ENCODE data around the gene PIGBOS1.
A peak's percentile ranks its signal among the peaks of the same experiment; 100 is the strongest.
"Not testable (repeated sequence)": the region's sequence is repeated elsewhere in the genome, so short reads cannot be mapped to it uniquely, and the experiment has no call there.

The PIGBOS1 gene, protein sequence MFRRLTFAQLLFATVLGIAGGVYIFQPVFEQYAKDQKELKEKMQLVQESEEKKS

DNA sequence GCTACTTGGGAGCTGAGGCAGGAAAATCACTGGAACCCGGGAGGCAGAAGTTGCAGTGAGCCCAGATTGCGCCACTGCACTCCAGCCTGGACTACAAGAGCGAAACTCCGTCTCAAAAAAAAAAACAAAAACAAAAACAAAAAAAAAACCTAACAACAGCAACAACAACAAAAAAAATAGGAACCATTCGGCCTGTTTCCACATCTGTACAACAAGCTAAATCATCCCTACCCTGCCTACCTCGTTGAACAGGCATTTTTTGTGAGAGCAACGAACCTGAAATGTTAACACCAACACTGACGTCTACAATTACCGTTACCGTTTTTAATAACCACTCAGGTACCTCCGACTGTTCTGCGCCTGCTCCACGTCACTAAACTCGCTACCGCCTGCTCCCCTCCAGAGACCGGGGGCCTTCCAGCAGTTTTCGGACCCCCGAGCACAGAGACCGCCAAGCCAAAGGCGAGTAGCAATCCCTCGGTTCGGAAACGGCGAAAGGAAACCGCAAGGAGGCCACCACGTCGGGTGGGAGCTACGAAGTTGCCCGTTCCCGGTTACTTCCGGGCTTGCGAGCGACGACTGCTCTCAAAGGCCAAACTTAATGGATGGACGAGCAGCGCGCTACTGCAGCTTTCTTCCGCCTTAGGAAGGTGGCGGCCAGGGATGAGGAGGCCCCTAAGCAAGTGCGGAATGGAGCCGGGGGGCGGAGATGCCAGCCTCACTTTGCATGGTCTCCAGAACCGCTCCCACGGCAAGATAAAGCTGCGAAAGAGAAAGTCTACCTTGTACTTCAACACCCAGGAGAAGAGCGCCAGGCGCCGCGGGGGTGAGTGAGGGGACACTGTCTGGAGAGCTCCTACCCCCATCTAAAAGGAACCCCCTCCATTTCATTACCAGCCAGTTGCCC, at the start of gene PIGBOS1, which contains the start of gene PIGB:
TSS of gene PIGBOS1 (minus strand) at position 536 of the 907 bp plus-strand sequence. CDS start 1,331 bp downstream, outside the sequence.
TSS of gene PIGB (plus strand) at position 635 of the 907 bp plus-strand sequence. CDS start at position 664, 29 bp downstream.
- DNase-seq (ENCODE audit: extremely low read depth in 1 of 2, low read depth in 1 of 2): peak; percentile 56 to 68

DNA sequence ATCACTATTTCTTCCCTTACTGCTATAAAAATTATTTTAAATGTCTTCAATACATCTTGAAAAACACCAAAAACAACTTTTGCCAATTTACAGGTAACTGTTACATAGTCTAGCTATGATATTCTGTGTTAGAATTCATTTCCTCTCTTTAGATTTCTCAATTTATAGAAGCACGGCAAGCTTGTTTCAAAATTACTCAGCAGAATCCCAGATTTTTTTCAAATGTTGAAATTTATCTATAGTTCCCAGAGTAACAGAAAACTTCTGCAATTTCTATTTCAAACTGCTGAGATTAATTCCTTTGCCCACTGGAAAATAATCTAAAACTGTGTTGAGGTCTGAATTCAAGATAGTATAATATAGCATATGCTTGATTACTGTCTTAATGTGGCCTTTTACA, 48.1 kb upstream of the PIGBOS1 start:
- DNase-seq (ENCODE audit: extremely low read depth in 1 of 2, low read depth in 1 of 2): no peak

DNA sequence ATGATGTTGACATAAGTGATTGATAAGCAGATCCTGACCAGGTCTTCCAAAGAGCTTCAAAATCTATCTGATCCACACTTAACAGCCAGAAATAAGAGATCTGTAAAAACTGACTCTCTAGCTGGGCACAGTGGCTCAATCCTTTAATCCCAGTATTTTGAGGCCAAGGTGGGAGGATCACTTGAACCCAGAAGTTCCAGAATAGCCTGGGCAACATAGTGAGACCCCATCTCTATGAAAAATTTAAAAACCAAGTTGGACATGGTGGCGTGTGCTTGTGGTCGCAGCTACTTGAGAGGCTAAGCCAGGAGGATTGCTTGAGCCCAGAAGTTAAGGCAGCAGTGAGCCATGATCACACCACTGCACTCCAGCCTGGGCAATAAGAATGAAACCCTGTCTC, 43.7 kb upstream of the PIGBOS1 start:
- no peak for DNase-seq (ENCODE audit: extremely low read depth in 1 of 2, low read depth in 1 of 2)

DNA sequence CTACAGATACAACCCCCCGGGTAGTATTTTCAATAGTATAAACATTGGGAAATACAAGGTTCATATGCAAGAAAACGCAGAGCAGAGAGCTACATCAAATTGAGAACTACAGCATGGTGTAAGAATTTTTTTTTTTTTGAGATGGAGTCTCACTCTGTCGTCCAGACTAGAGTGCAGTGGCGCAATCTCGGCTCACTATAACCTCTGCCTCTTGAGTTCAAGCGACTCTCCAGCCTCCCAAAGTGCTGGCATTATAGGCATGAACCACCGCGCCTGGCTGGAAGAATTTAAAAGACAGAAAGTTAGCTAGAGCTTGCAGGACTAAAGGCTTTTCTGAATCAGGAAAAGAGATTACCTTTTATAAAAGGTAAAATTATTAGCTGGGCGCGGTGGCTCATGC, 42.1 kb upstream of the PIGBOS1 start:
- no peak for DNase-seq (ENCODE audit: extremely low read depth in 1 of 2, low read depth in 1 of 2)

DNA sequence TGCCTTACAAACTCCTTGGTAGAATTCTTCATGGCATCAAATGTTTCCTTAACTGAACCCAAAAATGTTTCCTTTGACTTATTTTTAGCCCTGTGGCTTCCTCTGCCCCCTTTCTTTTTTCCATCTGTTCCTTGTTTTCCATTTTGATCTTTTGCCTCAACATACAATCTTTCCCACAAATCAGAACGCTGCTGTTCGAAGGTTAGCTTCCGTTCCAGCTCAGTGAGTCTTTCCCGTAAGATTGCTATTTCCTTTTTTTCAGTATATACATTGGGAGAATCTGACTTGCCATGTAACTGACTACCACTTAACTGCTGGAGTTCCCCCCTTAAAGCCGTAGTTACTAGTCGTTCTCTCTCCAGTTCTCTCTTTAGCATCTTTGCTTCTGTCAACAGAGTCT, 41.3 kb upstream of the PIGBOS1 start:
- no peak for DNase-seq (ENCODE audit: extremely low read depth in 1 of 2, low read depth in 1 of 2)

DNA sequence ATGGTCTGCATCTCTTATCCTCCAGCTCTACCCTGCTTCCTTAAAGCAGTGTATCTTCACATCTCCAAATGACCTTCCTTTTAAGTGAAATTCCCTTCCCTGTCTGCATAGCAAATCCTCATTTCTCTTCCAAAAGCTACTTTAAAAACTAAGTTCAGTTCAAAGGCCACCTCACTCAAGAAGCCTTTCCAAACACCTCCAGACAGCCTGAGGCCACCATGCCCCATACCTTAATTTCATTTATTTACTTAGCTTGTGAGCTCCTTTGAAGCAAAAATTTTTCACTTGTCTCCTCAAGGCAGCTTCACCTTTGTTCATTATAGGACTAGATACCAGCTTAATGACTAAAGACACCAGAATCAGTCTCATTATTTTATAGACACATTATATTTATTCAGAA, 39.5 kb upstream of the PIGBOS1 start:
- DNase-seq (ENCODE audit: extremely low read depth in 1 of 2, low read depth in 1 of 2): no peak

DNA sequence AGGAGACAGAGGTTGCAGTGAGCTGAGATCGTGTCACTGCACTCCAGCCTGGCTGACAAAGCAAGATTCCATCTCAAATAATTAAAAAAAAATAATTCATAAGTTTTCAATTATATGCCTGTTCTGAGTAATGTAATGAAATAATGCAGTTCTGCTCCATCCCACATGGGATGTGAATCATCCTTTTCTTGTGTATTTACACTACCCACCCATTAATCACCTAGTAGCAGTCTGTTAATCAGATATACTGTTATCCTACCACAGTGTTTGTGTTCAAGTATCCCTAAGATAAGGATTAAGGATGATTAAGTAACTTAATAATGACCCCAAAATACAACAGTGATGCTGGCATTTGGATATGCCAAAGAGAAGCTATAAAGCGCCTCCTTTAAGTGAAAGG, 38.9 kb upstream of the PIGBOS1 start:
- no peak for DNase-seq (ENCODE audit: extremely low read depth in 1 of 2, low read depth in 1 of 2)

DNA sequence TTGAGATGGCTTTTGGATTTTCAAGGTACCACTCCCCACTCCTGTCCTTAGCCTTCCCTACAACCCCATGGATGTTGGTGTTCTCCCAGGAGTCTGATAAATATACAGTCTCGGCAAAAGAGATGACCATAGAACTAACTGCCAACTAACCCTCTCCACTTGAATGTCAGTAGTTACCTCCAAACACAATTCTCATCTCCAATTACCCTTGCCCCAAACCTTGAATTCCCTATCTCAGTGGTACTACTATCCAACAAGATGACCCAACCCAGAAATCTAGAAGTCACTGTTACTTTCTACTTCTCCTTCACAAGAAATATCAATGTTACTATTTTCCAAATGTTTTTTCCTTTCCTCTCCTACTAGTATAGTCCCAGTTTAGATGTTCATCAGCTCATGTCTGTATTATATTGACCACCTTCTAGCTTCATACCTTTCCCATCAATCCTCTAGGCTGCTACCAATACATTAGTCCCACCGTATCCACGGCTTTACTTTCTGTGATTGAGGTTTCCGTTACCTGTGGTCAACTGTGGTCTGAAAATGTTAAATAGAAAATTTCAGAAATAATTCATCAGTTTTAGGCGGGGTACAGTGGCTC, 38.2 kb upstream of the PIGBOS1 start:
- no peak for DNase-seq (ENCODE audit: extremely low read depth in 1 of 2, low read depth in 1 of 2)

DNA sequence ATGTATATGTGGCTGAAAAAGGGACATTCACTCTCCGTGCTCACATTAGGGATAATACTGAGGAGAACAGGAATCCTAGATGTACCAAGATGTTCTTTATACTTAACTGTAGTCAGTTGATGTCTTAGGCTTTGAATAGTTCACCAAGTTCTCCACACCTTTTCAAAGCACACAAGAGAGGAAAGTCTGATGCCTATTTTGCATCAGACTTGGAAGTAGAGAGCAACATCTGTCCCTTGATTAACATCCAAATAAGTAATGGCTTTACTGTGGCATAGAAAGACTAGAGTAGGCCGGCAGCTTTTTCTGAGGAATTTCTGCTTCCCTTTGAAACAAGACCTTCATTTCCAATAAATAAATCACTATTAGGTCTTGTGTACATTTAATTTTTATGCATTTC, 34.1 kb upstream of the PIGBOS1 start:
- DNase-seq (ENCODE audit: extremely low read depth in 1 of 2, low read depth in 1 of 2): no peak

DNA sequence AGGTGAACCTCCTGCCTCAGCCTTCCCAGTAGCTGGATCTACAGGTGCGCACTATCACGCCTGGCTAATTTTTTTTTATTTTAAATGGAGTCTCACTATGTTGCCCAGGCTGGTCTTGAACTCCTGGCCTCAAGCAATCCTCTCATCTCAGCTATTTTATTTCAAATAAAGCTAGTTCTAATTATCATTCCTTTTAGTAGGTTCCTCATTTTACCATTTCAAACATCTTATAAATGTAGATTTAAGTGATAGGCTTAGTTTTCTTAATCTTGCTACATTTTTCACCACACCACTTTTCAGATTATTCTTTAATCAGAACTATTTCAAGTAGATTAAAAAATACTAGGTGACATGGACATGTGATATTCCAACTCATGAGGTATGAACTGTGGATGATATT, 30.4 kb upstream of the PIGBOS1 start:
- no peak for DNase-seq (ENCODE audit: extremely low read depth in 1 of 2, low read depth in 1 of 2)

DNA sequence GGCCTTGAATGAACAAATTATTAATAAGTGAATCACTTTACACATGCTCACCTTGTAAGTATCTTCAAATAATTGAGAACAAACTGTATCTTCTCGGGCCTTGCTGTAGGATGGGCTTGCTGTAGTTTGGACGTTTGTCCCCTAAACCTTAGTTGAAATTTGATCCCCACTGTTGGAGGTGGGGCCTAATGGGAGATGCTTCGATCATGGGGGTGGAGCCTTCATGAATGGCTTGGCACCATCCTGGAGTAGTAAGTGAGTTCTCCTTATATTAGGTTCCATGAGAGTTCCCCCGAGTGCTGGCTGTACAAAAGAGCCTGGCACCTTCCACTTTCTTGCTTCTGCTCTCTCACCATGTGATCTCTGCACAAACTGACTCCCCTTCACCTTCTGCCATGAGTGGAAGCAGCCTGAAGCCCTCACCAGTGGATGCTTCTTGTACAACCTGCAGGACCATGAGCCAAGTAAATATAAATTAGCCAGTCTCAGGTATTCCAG, 29.4 kb upstream of the PIGBOS1 start:
- DNase-seq (ENCODE audit: extremely low read depth in 1 of 2, low read depth in 1 of 2): no peak

DNA sequence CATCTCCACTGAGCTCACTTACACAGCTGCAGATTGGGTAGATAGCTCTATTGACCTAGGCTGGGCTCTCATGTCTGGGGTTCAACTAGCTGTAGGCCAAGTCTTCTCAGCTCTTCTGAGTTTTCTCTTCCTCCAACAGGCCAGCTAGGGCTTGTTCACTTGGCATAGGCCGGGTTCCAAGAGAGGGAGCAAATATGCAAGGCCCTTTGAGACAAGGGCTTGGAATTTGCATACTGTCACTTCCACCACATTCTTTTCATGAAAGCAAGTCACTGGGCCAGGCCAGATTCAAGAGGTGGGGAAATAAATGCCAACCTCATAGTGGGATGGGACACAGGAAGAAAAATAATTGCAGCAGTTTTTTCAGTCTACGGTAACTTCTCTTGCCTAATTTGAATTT, 25.3 kb upstream of the PIGBOS1 start:
- DNase-seq (ENCODE audit: extremely low read depth in 1 of 2, low read depth in 1 of 2): no peak

DNA sequence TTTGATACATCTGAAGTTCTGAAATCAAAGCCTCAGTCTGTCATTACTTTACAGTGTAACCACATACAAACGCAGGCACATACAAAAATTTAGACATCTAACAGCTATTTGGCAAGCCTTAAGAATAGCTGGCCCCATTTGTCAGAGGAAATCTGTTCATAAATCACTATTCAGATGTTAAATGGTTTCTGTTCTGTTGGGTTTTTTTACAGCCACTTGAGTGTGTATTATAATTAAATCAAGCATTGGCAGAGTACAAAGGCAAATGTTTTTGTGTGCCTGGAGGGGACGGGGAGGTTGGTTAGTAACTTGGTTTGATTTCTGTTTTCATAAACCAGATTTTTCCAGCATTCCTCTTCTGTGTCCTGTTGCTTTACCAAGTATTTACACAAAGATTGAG, 24.2 kb upstream of the PIGBOS1 start:
- DNase-seq (ENCODE audit: extremely low read depth in 1 of 2, low read depth in 1 of 2): no peak

DNA sequence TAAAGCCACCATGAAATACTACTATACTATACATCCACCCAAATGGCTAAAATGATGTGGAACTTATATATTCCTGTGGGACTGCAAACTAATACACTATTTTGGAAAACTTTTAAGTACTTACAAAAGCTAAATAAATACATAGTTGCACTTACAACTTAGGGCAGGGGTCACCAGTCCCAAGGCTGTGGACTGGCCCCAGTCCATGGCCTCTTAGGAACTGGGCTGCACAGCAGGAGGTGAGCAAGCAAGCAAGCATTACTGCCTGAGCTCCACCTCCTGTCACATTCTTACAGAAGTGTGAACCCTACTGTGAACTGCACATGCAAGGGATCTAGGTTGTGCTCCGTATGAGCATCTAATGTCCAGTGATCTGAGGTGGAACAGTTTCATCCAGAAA, 18.2 kb upstream of the PIGBOS1 start:
- no peak for DNase-seq (ENCODE audit: extremely low read depth in 1 of 2, low read depth in 1 of 2)

DNA sequence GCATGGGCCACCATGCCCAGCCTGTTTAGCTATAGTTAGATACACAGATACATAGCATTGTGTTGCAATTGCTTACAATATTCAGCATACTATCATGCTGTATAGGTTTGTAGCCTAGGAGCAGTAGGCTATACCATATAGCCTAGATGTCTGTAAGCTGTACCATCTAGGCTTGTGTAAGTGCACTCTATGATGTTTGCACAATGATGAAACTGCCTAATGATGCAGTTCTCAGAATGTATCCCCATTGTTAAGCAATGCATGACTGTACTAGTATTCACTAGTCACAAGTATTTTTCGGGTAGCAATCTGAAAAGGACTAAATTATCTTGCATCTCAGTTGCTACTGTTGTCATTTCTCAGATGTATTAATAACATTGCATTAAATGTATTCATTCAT, 16.1 kb upstream of the PIGBOS1 start:
- DNase-seq (ENCODE audit: extremely low read depth in 1 of 2, low read depth in 1 of 2): no peak

DNA sequence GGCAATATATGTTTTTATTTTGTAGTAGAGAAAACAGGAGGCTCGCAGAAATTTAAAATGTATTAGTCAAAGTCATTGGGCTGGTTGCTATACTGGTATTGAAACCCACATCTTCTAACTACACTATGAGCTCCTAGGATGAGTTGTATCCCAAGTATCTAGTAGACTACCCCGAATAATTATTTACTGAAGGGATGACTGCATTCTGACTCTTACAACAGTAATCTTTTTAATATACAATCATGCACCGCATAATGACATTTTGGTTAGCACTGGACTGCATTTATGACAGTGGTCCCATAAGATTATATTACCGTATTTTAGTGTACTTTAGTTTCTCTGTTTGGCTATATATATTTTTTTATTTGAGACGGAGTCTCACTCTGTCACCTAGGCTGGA, 15.4 kb upstream of the PIGBOS1 start:
- DNase-seq (ENCODE audit: extremely low read depth in 1 of 2, low read depth in 1 of 2): no peak

DNA sequence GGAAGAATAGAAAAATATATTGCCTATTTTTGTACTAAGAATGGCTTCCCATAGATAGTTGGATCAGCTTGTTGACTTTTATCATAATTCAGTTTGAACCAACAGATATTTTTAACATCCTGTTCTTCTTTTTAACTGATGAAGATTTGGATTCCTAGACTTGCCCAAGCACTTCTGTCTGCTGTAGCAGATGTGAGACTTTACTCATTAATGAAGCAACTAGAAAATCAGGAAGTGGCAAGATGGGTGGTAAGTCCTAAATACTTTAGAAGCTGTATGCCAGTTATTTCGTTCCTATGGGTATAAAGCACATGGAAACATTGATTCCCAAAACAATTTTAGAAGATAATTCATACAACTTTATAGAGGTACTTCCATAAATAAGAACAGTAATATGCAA, 8.5 kb upstream of the PIGBOS1 start:
- DNase-seq (ENCODE audit: extremely low read depth in 1 of 2, low read depth in 1 of 2): no peak

DNA sequence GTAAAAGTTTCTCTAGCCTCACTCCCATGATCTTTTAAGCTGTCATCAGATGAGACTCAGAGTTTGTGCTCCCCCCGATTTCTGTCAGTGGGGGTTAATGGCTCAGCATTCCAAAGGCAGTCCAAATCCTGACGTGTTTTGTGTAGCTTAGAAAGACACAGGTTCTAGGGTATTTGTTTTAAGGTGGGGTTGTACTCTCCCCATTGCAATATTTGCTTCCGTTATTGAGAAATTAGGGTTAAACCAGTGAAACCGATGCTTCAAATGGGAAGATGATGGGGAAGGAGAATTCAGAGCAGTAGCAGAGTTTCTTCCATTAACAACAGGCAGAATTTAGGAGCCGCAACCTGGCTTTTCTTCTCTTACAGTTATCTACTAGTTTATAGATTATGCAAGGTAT, 3.5 kb upstream of the PIGBOS1 start:
- no peak for DNase-seq (ENCODE audit: extremely low read depth in 1 of 2, low read depth in 1 of 2)

DNA sequence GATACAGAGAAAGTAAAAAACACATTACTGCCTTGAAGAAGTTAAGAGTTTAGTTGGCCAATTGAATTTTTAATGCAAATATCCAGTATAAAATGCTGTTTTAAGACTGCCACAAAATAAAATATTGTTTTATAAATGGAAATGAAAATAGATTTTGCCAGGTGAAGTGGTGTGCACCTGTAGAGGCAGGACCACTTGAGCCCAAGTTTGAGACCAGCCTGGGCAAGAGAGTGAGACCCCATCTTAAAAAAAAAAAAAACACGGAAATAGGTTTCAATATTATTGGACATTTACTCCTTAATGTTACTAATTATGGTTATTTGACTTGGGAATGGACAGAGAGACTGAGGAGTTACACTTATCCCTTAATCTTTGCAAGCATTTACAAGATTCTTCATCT, 2.0 kb upstream of the PIGBOS1 start:
- DNase-seq (ENCODE audit: extremely low read depth in 1 of 2, low read depth in 1 of 2): no peak

DNA sequence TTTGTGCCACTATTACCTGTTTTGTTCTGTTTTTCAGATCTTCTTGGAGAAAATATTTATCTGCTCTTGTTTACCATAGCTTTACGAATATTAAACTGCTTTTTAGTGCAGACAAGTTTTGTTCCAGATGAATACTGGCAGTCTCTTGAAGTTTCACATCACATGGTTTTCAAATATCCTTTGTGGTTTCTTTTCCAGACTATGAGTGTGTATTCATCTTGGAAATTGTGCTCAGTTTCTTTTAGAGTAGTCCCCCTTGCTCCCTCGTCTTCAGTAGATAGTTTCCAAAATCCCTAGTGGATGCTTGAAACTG, 1.3 kb upstream of the PIGBOS1 start:
- no peak for DNase-seq (ENCODE audit: extremely low read depth in 1 of 2, low read depth in 1 of 2)

DNA sequence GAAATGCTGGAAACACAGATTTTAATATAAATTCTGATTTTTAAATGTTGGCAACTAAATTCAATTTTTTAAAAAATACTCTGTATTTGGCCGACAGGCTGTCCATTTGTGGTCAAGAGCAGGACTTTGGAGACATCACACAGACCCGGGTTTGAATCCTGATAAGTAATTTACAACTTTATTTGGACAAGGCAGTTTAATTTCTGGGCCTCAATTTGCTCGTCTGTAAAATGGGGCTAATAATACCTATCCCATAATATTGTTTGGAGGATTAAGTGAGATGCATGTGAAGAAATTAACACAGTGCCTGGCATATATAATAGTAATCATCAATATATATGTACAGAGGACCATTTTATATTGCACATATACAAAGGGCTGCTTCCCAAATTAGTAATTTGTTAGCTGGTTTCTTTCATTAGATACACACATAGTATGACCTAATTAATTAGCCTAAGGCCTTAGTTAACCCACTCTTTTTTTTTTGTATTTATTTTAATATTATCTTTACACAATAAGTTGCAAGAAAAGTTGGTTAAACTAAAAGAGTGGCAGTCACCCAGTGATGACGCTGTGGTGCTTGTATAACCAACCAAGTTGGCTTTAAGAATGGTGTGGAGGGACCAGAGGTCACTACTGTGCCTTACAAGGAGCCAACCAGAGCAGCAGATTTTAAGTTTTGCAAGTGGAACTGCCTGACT, 764 bp upstream of the PIGBOS1 start:
- DNase-seq (ENCODE audit: extremely low read depth in 1 of 2, low read depth in 1 of 2): no peak

DNA sequence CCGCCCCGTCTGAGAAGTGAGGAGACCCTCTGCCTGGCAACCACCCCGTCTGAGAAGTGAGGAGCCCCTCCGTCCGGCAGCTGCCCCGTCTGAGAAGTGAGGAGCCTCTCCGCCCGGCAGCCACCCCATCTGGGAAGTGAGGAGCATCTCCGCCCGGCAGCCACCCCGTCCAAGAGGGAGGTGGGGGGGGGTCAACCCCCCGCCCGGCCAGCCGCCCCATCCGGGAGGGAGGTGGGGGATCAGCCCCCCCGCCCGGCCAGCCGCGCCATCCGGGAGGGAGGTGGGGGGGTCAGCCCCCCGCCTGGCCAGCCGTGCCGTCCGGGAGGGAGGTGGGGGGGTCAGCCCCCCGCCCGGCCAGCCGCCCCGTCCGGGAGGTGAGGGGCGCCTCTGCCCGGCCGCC, 16.1 kb downstream of the PIGBOS1 start:
- not testable (repeated sequence) for DNase-seq (ENCODE audit: extremely low read depth in 1 of 2, low read depth in 1 of 2)
